HG02623 (cell line): Measurements from ENCODE around the gene POLR2C.

Source experiments
- ATAC-seq: cut with Tn5 transposase; IDR thresholded peaks from one replicate; pipeline ENCODE4 v1.9.1; 2021; ENCODE audit warnings: moderate library complexity; ENCODE audit not compliant: unreplicated experiment

Gene POLR2C

GRCh38 chr16:57517397-57518367 lies 55.2 kb downstream of the POLR2C start:
- ATAC-seq = no peak

- ATAC-seq = no peak
Measured at GRCh38 chr16:57518520-57518919, 56.0 kb downstream of the POLR2C start.

DNA sequence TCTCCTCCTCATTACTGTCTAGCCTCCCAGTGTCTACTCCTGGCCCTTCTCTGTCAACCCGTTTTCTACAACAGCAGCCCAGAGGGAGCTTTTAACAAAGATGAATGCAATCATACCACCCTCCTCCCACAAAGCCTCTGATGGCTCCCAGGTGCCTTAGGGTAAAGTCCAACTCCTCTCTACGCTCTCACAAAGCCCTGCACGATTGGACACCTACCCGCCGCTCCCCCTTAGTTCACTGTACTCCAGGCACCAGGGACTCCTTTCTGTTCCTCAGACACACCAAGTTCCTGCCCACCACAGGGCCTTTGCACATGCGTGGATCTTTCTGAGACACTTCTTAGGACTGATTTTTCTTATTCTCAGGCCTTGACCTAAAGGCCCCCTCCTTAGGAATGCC lies 56.4 kb downstream of the POLR2C start:
- ATAC-seq = no peak

- ATAC-seq = peak; percentile 58
Measured at GRCh38 chr16:57519796-57520360, 57.4 kb downstream of the POLR2C start.
